H9 (cell line): ENCODE results near the gene THSD4. TPM values are rescaled to one million over a fixed set of nuclear protein-coding genes. Genes with fewer than 3 reads are reported as not detected.

ENCODE experiments used
- DNase-seq: peaks from one replicate; pipeline ENCODE4 v3.0.0-alpha.2; 2017
- H2AFZ ChIP-seq: one replicate; pipeline ENCODE4 v1.6.1; 2013; ENCODE audit warnings: mild to moderate bottlenecking, low read length, control low read depth, moderate library complexity
- H2AK5ac ChIP-seq: 2 replicates; pipeline ENCODE4 v1.6.1; 2013; ENCODE audit warnings: low read length, control low read depth, mixed read lengths; ENCODE audit not compliant: insufficient read length
- H2BK120ac ChIP-seq: one replicate; pipeline ENCODE4 v1.6.1; 2013; ENCODE audit warnings: low read depth, mild to moderate bottlenecking, low read length, control low read depth, inconsistent platforms; ENCODE audit not compliant: poor library complexity, severe bottlenecking
- H2BK12ac ChIP-seq: 2 replicates; pipeline ENCODE4 v1.6.1; 2013; ENCODE audit warnings: low read length, control low read depth, mixed read lengths, low read depth; ENCODE audit not compliant: insufficient read length
- H2BK15ac ChIP-seq: 2 replicates; pipeline ENCODE4 v1.6.1; 2013; ENCODE audit warnings: low read depth, low read length, control low read depth
- H2BK20ac ChIP-seq: one replicate; pipeline ENCODE4 v1.6.1; 2013; ENCODE audit warnings: low read depth, mild to moderate bottlenecking, low read length, control low read depth, inconsistent platforms; ENCODE audit not compliant: poor library complexity, severe bottlenecking
- H2BK5ac ChIP-seq: 2 replicates; pipeline ENCODE4 v1.6.1; 2013; ENCODE audit warnings: low read length, control low read depth, mixed read lengths; ENCODE audit not compliant: insufficient read length
- H3K14ac ChIP-seq: 2 replicates; pipeline ENCODE4 v1.6.1; 2013; ENCODE audit warnings: low read length, control low read depth; ENCODE audit not compliant: insufficient read depth
- H3K18ac ChIP-seq: 2 replicates; pipeline ENCODE4 v1.6.1; 2013; ENCODE audit warnings: low read depth, mild to moderate bottlenecking, mixed read lengths, low read length, control low read depth; ENCODE audit not compliant: insufficient read length
- H3K23ac ChIP-seq: 2 replicates; pipeline ENCODE4 v1.6.1; 2013; ENCODE audit warnings: low read length, control low read depth, mixed read lengths, low read depth; ENCODE audit not compliant: insufficient read length
- H3K23me2 ChIP-seq: 2 replicates; pipeline ENCODE4 v1.6.1; 2013; ENCODE audit warnings: low read depth, mild to moderate bottlenecking, mixed read lengths, low read length, control low read depth; ENCODE audit not compliant: insufficient read length, poor library complexity, severe bottlenecking
- H3K27ac ChIP-seq: 2 replicates; pipeline ENCODE4 v1.5.1; 2013; ENCODE audit warnings: low read length, control low read depth, mixed read lengths, low read depth; ENCODE audit not compliant: insufficient read length
- H3K27me3 ChIP-seq: 2 replicates; pipeline ENCODE4 v1.6.1; 2013; ENCODE audit warnings: low read length, control low read depth, inconsistent platforms; ENCODE audit not compliant: insufficient read depth
- H3K4ac ChIP-seq: 2 replicates; pipeline ENCODE4 v1.6.1; 2013; ENCODE audit warnings: low read depth, mild to moderate bottlenecking, control low read depth, inconsistent platforms, low read length, moderate library complexity
- H3K4me1 ChIP-seq: 2 replicates; pipeline ENCODE4 v1.6.1; 2013; ENCODE audit warnings: low read length, control low read depth, inconsistent platforms; ENCODE audit not compliant: insufficient read depth
- H3K4me2 ChIP-seq: 2 replicates; pipeline ENCODE4 v1.6.1; 2013; ENCODE audit warnings: low read length, control low read depth, mixed read lengths; ENCODE audit not compliant: insufficient read length, insufficient read depth
- H3K56ac ChIP-seq: 2 replicates; pipeline ENCODE4 v1.6.1; 2013; ENCODE audit warnings: low read depth, mild to moderate bottlenecking, mixed read lengths, low read length, control low read depth; ENCODE audit not compliant: insufficient read length
- H3K79me1 ChIP-seq: 2 replicates; pipeline ENCODE4 v1.6.1; 2013; ENCODE audit warnings: low read depth, mild to moderate bottlenecking, moderate library complexity, low read length, control low read depth, inconsistent platforms; ENCODE audit not compliant: insufficient read depth, poor library complexity, severe bottlenecking
- H3K79me2 ChIP-seq: 2 replicates; pipeline ENCODE4 v1.6.1; 2013; ENCODE audit warnings: low read length, control low read depth, inconsistent platforms; ENCODE audit not compliant: insufficient read depth
- H3K9ac ChIP-seq: 2 replicates; pipeline ENCODE4 v1.6.1; 2013; ENCODE audit warnings: low read length, control low read depth, mixed read lengths; ENCODE audit not compliant: insufficient read length; ENCODE audit errors: extremely low read depth
- H3K9me3 ChIP-seq: one replicate; pipeline ENCODE4 v1.6.1; 2013; ENCODE audit warnings: low read depth, low read length, inconsistent platforms; ENCODE audit not compliant: control insufficient read depth
- H3T11ph ChIP-seq: one replicate; pipeline ENCODE4 v1.6.1; 2013; ENCODE audit warnings: mild to moderate bottlenecking, low read length, control low read depth, inconsistent platforms
- H4K20me1 ChIP-seq: one replicate; pipeline ENCODE4 v1.6.1; 2013; ENCODE audit not compliant: control insufficient read depth, insufficient read length, insufficient read depth
- H4K5ac ChIP-seq: 2 replicates; pipeline ENCODE4 v1.6.1; 2013; ENCODE audit warnings: low read depth, mild to moderate bottlenecking, mixed read lengths, low read length, control low read depth; ENCODE audit not compliant: insufficient read length
- H4K8ac ChIP-seq: replicated peaks from 2 replicates; pipeline ENCODE4 v1.6.1; 2013; ENCODE audit warnings: low read length, control low read depth, mixed read lengths, low read depth; ENCODE audit not compliant: insufficient read length
- H4K91ac ChIP-seq: 2 replicates; pipeline ENCODE4 v1.6.1; 2013; ENCODE audit warnings: low read depth, mild to moderate bottlenecking, moderate library complexity, mixed read lengths, low read length, control low read depth; ENCODE audit not compliant: insufficient read length
- H3K27ac Mint-ChIP-seq, 3 experiments: 2 replicates in 2 of 3; 3 replicates in 1 of 3; pipeline ENCODE4 v1.8.0; 2020 to 2021; ENCODE audit warnings: mixed read lengths in 3 of 3, mild to moderate bottlenecking in 1 of 3, moderate library complexity in 1 of 3
- H3K27me3 Mint-ChIP-seq: 2 replicates; pipeline ENCODE4 v1.8.0; 2021; ENCODE audit warnings: low read depth, mild to moderate bottlenecking, moderate library complexity, mixed read lengths
- H3K36me3 Mint-ChIP-seq, 3 experiments: 2 replicates in 2 of 3; 3 replicates in 1 of 3; pipeline ENCODE4 v1.8.0; 2020 to 2021; ENCODE audit warnings: low read depth in 3 of 3, mixed read lengths in 3 of 3; ENCODE audit not compliant: insufficient read depth in 1 of 3
- H3K4me1 Mint-ChIP-seq, 2 experiments: 2 replicates each; pipeline ENCODE4 v1.8.0; 2020; ENCODE audit warnings: mixed read lengths in 2 of 2
- H3K4me3 Mint-ChIP-seq, 2 experiments: 2 replicates in 1 of 2; 3 replicates in 1 of 2; pipeline ENCODE4 v1.8.0; 2020 to 2021; ENCODE audit warnings: mild to moderate bottlenecking in 2 of 2, mixed read lengths in 2 of 2, moderate library complexity in 1 of 2
- H3K9me3 Mint-ChIP-seq, 2 experiments: 2 replicates in 1 of 2; 3 replicates in 1 of 2; pipeline ENCODE4 v1.8.0; 2020; ENCODE audit warnings: mild to moderate bottlenecking in 2 of 2, mixed read lengths in 2 of 2, moderate library complexity in 1 of 2
- CTCF ChIP-seq: fragments of 200-600 bp; sonication (generic); conservative IDR thresholded peaks from 3 replicates; pipeline ENCODE4 v1.8.0; 2021; ENCODE audit warnings: antibody characterized with exemption, mild to moderate bottlenecking
- WGBS: extraction: QIAGEN DNeasy Blood & Tissue Kit; methylation state at CpG from one replicate; pipeline ENCODE4 v1.1.7; 2013; ENCODE audit warnings: missing lambda C conversion rate, low lambda C conversion rate, mixed read lengths; ENCODE audit not compliant: insufficient read length; ENCODE audit errors: extremely low coverage; 5-methylcytosine and 5-hydroxymethylcytosine counted together
- total RNA-seq: library from RNA; stranded (reverse); gene quantifications from 2 replicates; pipeline ENCODE4 v1.2.1, GENCODE V29; 2021

THSD4 gene
- total RNA-seq, 1 experiment from 2014 or later: 5.5 TPM

GRCh38 chr15:71472566-71472965 lies 357.3 kb downstream of the THSD4 start:
- Mint-ChIP-seq H3K4me1 (peaks cover 0 to 7% of the 10 kb centered on the region in 2 experiments; a peak in 2 of 4 replicates), H3K27me3 (no peaks in the 10 kb centered on the region), H3K4me3 (no peak overlapping the region), H3K36me3 (peaks cover 2 to 5% (median 3%) of the 10 kb centered on the region in 3 experiments; a peak in 6 of 7 replicates), H3K9me3 (peaks cover under 1 to 3% of the 10 kb centered on the region in 2 experiments; a peak in 4 of 5 replicates), H3K27ac (no peak overlapping the region)
- TF ChIP-seq CTCF: no peak
- Histone ChIP-seq H3K9me3 (no peaks in the 10 kb centered on the region), H4K8ac (no peak overlapping the region), H4K91ac (no peak overlapping the region), H2AFZ (no peak overlapping the region), H2BK15ac (no peak overlapping the region), H3K4me1 (no peaks in the 10 kb centered on the region), H4K20me1 (no peaks in the 10 kb centered on the region), H3T11ph (no peak overlapping the region), H3K23ac (no peak overlapping the region), H3K27me3 (no peaks in the 10 kb centered on the region), H3K79me1 (no peaks in the 10 kb centered on the region), H2AK5ac (no peak overlapping the region), H2BK120ac (no peak overlapping the region), H3K23me2 (no peaks in the 10 kb centered on the region), H3K56ac (no peak overlapping the region), H2BK12ac (no peak overlapping the region), H3K27ac (no peak overlapping the region), H3K9ac (no peak overlapping the region), H3K14ac (no peak overlapping the region), H3K79me2 (no peaks in the 10 kb centered on the region), H2BK20ac (no peak overlapping the region), H3K18ac (no peak overlapping the region), H2BK5ac (no peak overlapping the region), H4K5ac (no peak overlapping the region), H3K4me2 (no peak overlapping the region), H3K4ac (no peak overlapping the region)
- no CpG with 5 or more reads among the region's 4 CpGs for WGBS
- DNase-seq: no peak
